ENCODE measurements around the gene CABP7.

GRCh38 chr22:29738118-29738815, 18.5 kb downstream of the CABP7 start:
- TF ChIP-seq EZH2 (IDR thresholded peaks at IDR 0.05; ENCODE audit: low read depth, low read length, severe bottlenecking) (no peak), MAFK (IDR thresholded peaks at IDR 0.05; ENCODE audit: low read depth, low read length) (no peak), CBX5 (IDR thresholded peaks at IDR 0.05; ENCODE audit: low read depth, low read length) (no peak), POLR2A (IDR thresholded peaks at IDR 0.05; ENCODE audit: control extremely low read depth in 1 of 2, low read depth in 2 of 2, low read length in 2 of 2) (no peak), GABPA (IDR thresholded peaks at IDR 0.05; ENCODE audit: borderline replicate concordance, insufficient read depth, low read length) (no peak), EP300 (IDR thresholded peaks at IDR 0.05; ENCODE audit: borderline replicate concordance in 1 of 2, low read depth in 2 of 2, low read length in 2 of 2) (no peak), MAX (IDR thresholded peaks at IDR 0.05) (no peak), CTCF (IDR thresholded peaks at IDR 0.05; ENCODE audit: control extremely low read depth in 1 of 3, insufficient read depth in 1 of 3, low read depth in 1 of 3, low read length in 3 of 3) (no peak), NRF1 (IDR thresholded peaks at IDR 0.05; ENCODE audit: low read depth, low read length) (no peak), SAP30 (IDR thresholded peaks at IDR 0.05; ENCODE audit: insufficient read depth, insufficient replicate concordance, low read length) (no peak), SIN3A (conservative IDR thresholded peaks at IDR 0.05 in 1 of 2, IDR thresholded peaks at IDR 0.05 in 1 of 2; ENCODE audit: low read depth in 1 of 2, low read length in 2 of 2) (no peak)

Data from H1 (cell line).